ENCODE results near the gene PCDH9.

Gene PCDH9

GRCh38 chr13:66948910-66949309 lies 281.2 kb downstream of the PCDH9 start:
- DNase-seq (ENCODE audit: low read depth): no peak
- TF ChIP-seq, protein P1, sequence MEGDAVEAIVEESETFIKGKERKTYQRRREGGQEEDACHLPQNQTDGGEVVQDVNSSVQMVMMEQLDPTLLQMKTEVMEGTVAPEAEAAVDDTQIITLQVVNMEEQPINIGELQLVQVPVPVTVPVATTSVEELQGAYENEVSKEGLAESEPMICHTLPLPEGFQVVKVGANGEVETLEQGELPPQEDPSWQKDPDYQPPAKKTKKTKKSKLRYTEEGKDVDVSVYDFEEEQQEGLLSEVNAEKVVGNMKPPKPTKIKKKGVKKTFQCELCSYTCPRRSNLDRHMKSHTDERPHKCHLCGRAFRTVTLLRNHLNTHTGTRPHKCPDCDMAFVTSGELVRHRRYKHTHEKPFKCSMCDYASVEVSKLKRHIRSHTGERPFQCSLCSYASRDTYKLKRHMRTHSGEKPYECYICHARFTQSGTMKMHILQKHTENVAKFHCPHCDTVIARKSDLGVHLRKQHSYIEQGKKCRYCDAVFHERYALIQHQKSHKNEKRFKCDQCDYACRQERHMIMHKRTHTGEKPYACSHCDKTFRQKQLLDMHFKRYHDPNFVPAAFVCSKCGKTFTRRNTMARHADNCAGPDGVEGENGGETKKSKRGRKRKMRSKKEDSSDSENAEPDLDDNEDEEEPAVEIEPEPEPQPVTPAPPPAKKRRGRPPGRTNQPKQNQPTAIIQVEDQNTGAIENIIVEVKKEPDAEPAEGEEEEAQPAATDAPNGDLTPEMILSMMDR (IDR thresholded peaks at IDR 0.05; ENCODE audit: insufficient read depth, low read depth, low read length, missing control alignments): no peak
- H3K4me3 ChIP-seq (ENCODE audit: low read length): no peak overlapping the region

DNA sequence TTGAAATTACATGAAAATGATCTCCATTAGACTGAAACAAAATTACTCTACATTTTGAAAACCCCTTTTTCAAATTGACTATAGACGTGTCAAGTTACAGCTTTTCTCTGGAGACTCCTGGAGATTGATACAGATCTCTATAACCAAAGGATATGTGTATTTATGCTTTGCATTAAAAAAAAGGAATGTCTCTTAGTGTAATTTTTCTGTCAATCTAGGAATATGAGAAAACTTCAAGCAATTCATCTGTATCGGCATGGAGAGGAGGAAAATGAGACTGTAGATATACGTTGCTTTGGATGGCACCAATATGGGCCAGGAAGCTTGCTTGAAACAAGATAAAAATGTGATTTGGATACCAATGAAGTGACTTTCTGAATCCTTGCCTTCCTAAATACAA lies 286.6 kb downstream of the PCDH9 start:
- no peak for DNase-seq (ENCODE audit: low read depth)

DNA sequence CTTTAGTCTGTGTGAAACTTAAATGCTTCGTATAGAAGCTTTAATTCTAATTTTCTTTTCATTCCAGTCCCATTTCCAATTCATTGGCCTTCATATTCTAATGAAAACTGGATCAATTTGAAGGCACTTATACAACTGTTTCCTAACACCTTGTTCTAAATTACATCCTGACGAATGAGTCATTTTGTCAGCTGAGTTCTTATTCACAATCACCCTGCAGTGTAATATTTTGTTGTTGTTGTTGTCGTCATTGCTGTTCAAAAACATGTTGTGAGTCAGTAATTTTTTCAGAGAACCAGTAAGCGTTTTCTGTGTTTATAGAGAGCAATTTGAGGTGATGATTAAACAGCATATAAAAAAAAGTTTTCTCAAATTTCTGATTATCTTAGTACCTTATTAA lies 290.0 kb downstream of the PCDH9 start:
- TF ChIP-seq, protein P1 (IDR thresholded peaks at IDR 0.05; ENCODE audit: insufficient read depth, low read depth, low read length, missing control alignments): no peak
- peak; percentile 94 for DNase-seq (ENCODE audit: low read depth)
- no peak overlapping the region for H3K4me3 ChIP-seq (ENCODE audit: low read length)

More for the DNA sequence above, 286.6 kb downstream of the PCDH9 start:
- no peak overlapping the region for H3K4me3 ChIP-seq (ENCODE audit: low read length)
- TF ChIP-seq, protein P1 (IDR thresholded peaks at IDR 0.05; ENCODE audit: insufficient read depth, low read depth, low read length, missing control alignments): no peak

DNA sequence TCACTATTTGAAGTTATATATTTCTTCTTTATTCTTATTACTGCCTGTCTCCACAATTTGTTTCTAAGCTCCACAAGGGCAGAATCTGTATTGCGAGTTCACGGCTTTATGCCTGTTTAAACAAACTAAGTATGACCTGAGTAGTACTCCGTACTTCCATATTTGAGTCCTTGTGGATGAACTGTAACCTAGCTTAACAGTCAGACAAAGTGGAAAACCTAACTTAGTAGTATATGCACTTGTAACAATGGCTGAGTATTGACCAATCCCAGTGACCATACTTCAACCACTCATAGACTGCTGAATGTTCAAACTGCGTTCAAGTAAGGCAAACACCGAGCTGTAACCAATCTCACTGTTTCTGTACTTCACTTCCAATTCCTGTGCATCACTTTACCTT lies 292.7 kb downstream of the PCDH9 start:
- TF ChIP-seq, protein P1 (IDR thresholded peaks at IDR 0.05; ENCODE audit: insufficient read depth, low read depth, low read length, missing control alignments): no peak
- H3K4me3 ChIP-seq (ENCODE audit: low read length): no peak overlapping the region
- DNase-seq (ENCODE audit: low read depth): no peak

DNA sequence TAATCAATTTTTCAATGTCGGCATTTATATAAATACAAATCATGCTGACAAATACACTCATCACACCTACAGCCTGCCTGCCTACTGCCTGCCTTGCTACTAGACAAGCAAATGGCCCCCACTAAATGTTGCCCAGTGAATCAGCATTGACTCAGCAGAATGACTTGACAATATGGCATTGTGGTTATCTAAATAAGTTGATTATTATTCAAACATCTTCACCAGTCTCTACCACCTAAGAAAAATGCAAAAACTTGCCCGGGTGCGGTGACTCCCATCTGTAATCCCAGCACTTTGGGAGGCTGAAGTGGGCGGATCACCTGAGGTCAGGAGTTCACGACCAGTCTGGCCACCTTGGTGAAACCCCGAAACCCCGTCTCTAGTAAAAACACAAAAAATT lies 296.1 kb downstream of the PCDH9 start:
- H3K4me3 ChIP-seq (ENCODE audit: low read length): no peak overlapping the region
- DNase-seq (ENCODE audit: low read depth): peak; percentile 97
- TF ChIP-seq, protein P1 (IDR thresholded peaks at IDR 0.05; ENCODE audit: insufficient read depth, low read depth, low read length, missing control alignments): no peak

- H3K4me3 ChIP-seq (ENCODE audit: low read length): no peak overlapping the region
- no peak for DNase-seq (ENCODE audit: low read depth)
- TF ChIP-seq, protein P1 (IDR thresholded peaks at IDR 0.05; ENCODE audit: insufficient read depth, low read depth, low read length, missing control alignments): no peak
Observed at GRCh38 chr13:66933527-66933926, 296.6 kb downstream of the PCDH9 start.

- TF ChIP-seq, protein P1 (IDR thresholded peaks at IDR 0.05; ENCODE audit: insufficient read depth, low read depth, low read length, missing control alignments): no peak
- peak; percentile 34 for DNase-seq (ENCODE audit: low read depth)
- no peak overlapping the region for H3K4me3 ChIP-seq (ENCODE audit: low read length)
Observed at GRCh38 chr13:66927562-66927961, 302.6 kb downstream of the PCDH9 start.

Data from epithelial cell of esophagus (primary cell).